Renal cortical epithelial cell (primary cell): ENCODE data around the gene FEM1C. TPM values are rescaled to one million over a fixed set of nuclear protein-coding genes. Genes with fewer than 3 reads are reported as not detected.

Source experiments
- DNase-seq: peaks from one replicate; pipeline ENCODE4 v3.0.0-alpha.2; 2011; ENCODE audit warnings: low read depth
- total RNA-seq: library from RNA; depleted of rRNA; stranded (reverse); fragments of >200 nt; gene quantifications from 2 replicates; pipeline ENCODE4 v1.2.3, GENCODE V29; 2014

Gene FEM1C
- total RNA-seq, 1 donor from 2014 or later: 40.3 TPM

GRCh38 chr5:115557667-115558387, 13.3 kb upstream of the FEM1C start:
- no peak for DNase-seq

GRCh38 chr5:115556276-115556675, 11.7 kb upstream of the FEM1C start:
- DNase-seq: no peak

- DNase-seq: no peak
Observed at GRCh38 chr5:115555084-115555633, 10.6 kb upstream of the FEM1C start.

- no peak for DNase-seq
Observed at GRCh38 chr5:115553082-115553481, 8.5 kb upstream of the FEM1C start.

- no peak for DNase-seq
Observed at GRCh38 chr5:115551415-115551814, 6.8 kb upstream of the FEM1C start.

- no peak for DNase-seq
Observed at GRCh38 chr5:115549154-115549553, 4.6 kb upstream of the FEM1C start.

GRCh38 chr5:115548683-115549082, 4.1 kb upstream of the FEM1C start:
- DNase-seq: no peak

DNA sequence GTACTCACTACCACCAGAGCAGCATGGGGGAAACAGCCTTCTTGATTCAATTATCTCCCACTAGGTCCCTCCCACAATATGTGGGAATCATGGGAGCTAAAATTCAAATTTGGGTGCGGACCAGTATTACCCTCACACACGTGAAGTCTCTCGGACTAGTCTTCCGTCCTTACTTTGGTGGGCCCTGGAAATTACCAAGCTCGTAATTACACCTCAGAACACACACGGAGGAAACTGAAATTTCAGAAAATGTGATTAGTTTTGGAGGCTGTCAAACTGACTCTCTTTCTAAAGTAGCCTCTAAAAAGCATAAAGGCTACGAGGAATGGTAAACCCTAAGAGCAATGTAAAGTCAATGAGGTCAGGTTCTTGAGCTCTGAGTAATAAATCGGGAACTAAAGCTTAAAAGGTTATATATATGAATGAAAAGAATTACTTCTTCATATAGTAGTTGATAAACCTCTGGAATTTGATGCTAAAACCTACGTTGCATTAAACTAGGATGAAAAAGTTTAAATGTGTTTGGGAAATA, 842 bp upstream of the FEM1C start:
- DNase-seq: no peak

- DNase-seq: no peak
Observed at GRCh38 chr5:115544043-115544435, 536 bp downstream of the FEM1C start.

DNA sequence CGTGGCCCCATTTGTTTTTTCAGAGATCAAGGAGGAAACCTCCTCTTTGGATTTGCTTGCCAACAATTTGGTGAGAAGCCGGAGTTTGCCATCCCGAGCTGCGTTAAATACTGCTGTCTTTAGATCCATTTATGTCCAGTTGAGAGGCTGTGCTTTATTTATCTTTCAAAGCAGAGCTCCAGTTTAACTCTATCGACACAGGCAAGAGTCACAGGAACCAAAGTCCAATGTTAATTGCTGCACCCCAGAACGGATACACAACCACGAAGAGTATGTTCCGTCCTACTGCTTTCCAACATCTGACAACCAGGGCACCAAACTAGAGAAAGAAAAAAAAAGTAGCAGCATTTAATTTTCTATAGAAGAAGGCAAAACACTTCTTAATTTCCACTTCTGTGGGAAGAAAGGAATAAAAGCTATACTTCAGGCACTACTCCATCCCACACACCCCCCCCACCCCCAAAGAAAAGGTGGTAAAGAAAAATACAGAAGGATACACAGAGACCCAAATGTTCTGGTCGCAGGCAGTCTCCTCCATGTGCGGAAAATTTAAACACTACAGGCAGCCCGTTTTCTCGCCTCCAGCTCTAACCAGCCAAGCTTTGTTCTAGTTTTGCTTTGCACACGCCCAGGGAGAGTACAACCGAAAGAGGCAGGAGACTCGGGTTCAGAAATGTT, 1.1 kb downstream of the FEM1C start:
- no peak for DNase-seq

DNA sequence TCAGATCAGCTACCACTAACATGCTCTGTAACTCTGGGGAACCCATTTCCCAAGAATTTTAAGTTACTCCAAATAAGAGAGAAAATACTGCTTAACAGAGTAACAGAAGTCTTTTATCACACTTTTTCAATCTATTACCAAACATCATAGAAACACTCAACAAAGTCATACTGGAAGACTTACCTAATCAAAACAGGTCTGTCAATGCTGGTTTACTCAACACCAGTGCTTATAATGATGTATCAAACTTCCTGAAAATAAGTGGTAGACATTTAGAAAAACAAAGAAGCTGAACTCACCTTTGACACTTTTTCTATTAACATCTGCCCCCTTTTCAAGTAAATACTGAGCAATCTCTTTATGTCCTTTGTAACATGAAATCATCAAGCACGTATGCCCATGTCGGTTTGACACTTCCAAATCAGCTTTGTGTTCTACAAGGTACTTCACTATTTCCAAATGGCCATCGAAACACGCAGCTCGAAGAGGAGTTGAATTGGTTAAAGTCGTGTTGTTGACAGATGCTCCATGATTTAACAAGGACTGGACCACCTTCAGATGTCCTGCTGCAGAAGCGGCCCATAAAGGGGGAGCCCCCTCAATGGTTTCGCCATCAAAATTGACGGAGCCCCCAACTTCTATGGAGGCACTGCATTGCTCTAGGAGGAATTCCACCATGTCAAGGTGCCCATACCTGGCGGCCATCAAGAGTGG, 1.8 kb downstream of the FEM1C start:
- no peak for DNase-seq

GRCh38 chr5:115542086-115542485, 2.5 kb downstream of the FEM1C start:
- no peak for DNase-seq

- no peak for DNase-seq
Observed at GRCh38 chr5:115541611-115542010, 3.0 kb downstream of the FEM1C start.

DNA sequence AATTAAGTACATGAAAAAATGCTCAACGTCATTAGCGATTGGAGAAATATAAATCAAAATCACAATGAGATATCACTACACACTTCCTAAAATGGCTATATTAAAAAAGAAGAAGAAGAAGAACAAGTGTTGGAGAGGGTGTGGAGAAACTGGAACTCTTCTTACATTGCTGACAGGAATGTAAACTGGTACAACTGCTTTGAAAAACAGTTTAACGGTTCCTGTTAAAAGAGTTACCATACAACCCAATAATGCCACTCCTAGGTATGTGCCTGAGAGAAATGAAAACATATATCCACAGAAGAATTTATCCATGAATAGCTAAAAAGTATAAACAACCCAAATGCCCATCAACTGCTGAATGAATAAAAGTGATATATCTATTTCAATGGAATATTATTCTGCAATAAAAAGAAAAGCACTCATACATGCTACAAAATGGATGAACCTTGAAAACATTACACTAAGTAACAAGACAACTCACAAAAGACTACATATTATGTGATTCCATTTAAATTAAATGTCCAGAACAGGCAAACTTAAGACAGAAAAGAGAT, 9.0 kb downstream of the FEM1C start:
- DNase-seq: no peak

- DNase-seq: no peak
Observed at GRCh38 chr5:115532517-115532916, 12.1 kb downstream of the FEM1C start.

DNA sequence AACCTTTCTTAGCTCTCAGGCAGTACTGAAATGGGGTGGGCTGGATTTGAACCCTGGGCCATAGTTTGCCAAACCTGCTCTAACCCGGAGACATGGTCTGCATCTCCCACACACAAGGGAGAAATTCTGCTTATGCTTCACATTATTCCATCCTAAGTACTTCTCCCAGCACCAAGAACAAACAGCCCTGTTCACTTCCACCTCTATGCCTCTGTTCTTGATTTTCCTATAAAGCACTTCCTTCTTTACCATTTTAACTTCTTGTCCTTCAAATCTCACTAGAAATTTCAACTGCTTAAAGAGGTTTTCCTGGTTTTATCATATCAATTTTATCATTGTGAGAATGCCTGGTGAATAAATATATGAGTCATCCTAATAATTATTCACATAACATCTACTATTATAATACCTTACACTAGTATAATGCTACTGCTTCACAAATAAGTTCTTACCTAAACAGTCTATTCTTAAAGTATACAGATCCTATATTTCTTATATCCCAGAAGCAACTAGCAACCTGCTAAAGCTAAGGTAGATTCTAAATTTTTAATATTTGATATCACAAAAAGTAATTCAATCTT, 12.7 kb downstream of the FEM1C start:
- no peak for DNase-seq

- DNase-seq: no peak
Observed at GRCh38 chr5:115531380-115531779, 13.2 kb downstream of the FEM1C start.

- DNase-seq: no peak
Observed at GRCh38 chr5:115530426-115530825, 14.1 kb downstream of the FEM1C start.

GRCh38 chr5:115526604-115527003, 18.0 kb downstream of the FEM1C start:
- no peak for DNase-seq

GRCh38 chr5:115524199-115524847, 20.3 kb downstream of the FEM1C start:
- no peak for DNase-seq

DNA sequence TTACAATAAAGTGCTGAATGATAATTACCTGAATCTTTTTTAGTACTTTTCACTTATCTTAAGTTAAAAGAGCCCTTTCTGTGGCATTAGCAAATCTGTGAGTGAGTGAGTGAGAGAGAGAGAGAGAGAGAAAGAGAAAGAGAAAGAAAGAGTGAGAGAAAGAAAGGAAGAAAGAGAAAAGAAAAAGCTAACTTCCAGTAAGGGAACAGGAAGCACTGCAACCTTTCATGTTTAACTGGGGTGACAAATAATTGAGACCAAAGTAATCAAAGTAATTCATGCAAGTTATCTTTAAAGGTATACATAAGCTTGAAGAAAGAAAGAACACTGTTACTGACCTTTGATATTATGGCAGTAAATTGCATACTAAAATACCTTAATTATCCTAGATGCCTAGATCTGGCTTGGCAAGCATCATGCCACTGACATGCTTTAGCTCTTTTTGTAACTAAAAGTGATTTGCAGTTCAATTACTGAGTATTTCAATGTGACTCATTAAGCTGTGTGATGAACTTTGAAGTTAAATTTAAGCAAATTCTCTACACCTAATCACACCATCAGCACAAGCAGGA, 21.7 kb downstream of the FEM1C start:
- DNase-seq: no peak
